Measurements from ENCODE around the gene OLFM1.
A peak's percentile ranks its signal among the peaks of the same experiment; 100 is the strongest.

OLFM1 gene

GRCh38 chr9:135076876-135077430 is 10.5 kb upstream of the OLFM1 start:
- no peak for DNase-seq

- no peak for DNase-seq
Observed at GRCh38 chr9:135077497-135078200, 9.8 kb upstream of the OLFM1 start.

GRCh38 chr9:135078361-135078821 is 9.1 kb upstream of the OLFM1 start:
- DNase-seq, result no peak

GRCh38 chr9:135079018-135079417 is 8.4 kb upstream of the OLFM1 start:
- DNase-seq, result no peak

- DNase-seq, result no peak
Observed at GRCh38 chr9:135079676-135080075, 7.8 kb upstream of the OLFM1 start.

- no peak for DNase-seq
Observed at GRCh38 chr9:135080286-135081263, 6.9 kb upstream of the OLFM1 start.

GRCh38 chr9:135081264-135081660 is 6.2 kb upstream of the OLFM1 start:
- DNase-seq, result no peak

- no peak for DNase-seq
Observed at GRCh38 chr9:135081731-135082130, 5.7 kb upstream of the OLFM1 start.

GRCh38 chr9:135082536-135082935 is 4.9 kb upstream of the OLFM1 start:
- DNase-seq, result no peak

GRCh38 chr9:135083241-135083810 is 4.1 kb upstream of the OLFM1 start:
- DNase-seq, result no peak

- DNase-seq, result no peak
Observed at GRCh38 chr9:135083831-135084230, 3.6 kb upstream of the OLFM1 start.

- no peak for DNase-seq
Observed at GRCh38 chr9:135084262-135084661, 3.2 kb upstream of the OLFM1 start.

GRCh38 chr9:135084881-135085760 is 2.3 kb upstream of the OLFM1 start:
- no peak for DNase-seq

GRCh38 chr9:135085830-135086546 is 1.5 kb upstream of the OLFM1 start:
- peak; percentile 22 to 50 for DNase-seq

- no peak for DNase-seq
Observed at GRCh38 chr9:135086597-135087488, 625 bp upstream of the OLFM1 start.

- DNase-seq, result no peak
Observed at GRCh38 chr9:135087899-135088347, 455 bp downstream of the OLFM1 start.

GRCh38 chr9:135088348-135088978 is 995 bp downstream of the OLFM1 start:
- DNase-seq, result no peak

- no peak for DNase-seq
Observed at GRCh38 chr9:135088979-135089847, 1.7 kb downstream of the OLFM1 start.

GRCh38 chr9:135090081-135090480 is 2.6 kb downstream of the OLFM1 start:
- DNase-seq, result no peak
